Ishikawa (cell line): Measurements from ENCODE around the gene ZFYVE1.

ENCODE experiments used
- CEBPB ChIP-seq: IDR thresholded peaks from 2 replicates; pipeline ENCODE4 v1.6.1; 2012
- CREB1 ChIP-seq: IDR thresholded peaks from 2 replicates; pipeline ENCODE4 v1.6.1; 2012; ENCODE audit warnings: low read depth
- EGR1 ChIP-seq: IDR thresholded peaks from 2 replicates; pipeline ENCODE4 v1.6.1; 2012
- EP300 ChIP-seq: IDR thresholded peaks from 2 replicates; pipeline ENCODE4 v1.6.1; 2012; ENCODE audit warnings: borderline replicate concordance
- FOXM1 ChIP-seq: IDR thresholded peaks from 2 replicates; pipeline ENCODE4 v1.6.1; 2012; ENCODE audit warnings: low read depth, borderline replicate concordance
- MAX ChIP-seq: IDR thresholded peaks from 2 replicates; pipeline ENCODE4 v1.6.1; 2012
- NFIC ChIP-seq: IDR thresholded peaks from 2 replicates; pipeline ENCODE4 v1.6.1; 2012
- RAD21 ChIP-seq: IDR thresholded peaks from 2 replicates; pipeline ENCODE4 v1.6.1; 2012; ENCODE audit warnings: low read depth
- TAF1 ChIP-seq: IDR thresholded peaks from 2 replicates; pipeline ENCODE4 v1.6.1; 2012; ENCODE audit warnings: low read depth, mild to moderate bottlenecking
- TCF12 ChIP-seq: IDR thresholded peaks from 2 replicates; pipeline ENCODE4 v1.6.1; 2012; ENCODE audit warnings: low read depth
- TEAD4 ChIP-seq: IDR thresholded peaks from 2 replicates; pipeline ENCODE4 v1.6.1; 2012
- YY1 ChIP-seq: IDR thresholded peaks from 2 replicates; pipeline ENCODE4 v1.6.1; 2012; ENCODE audit warnings: low read depth
- ZBTB7A ChIP-seq: IDR thresholded peaks from 2 replicates; pipeline ENCODE4 v1.6.1; 2012; ENCODE audit warnings: low read depth
- TF ChIP-seq, protein P1 (sequence below): IDR thresholded peaks from 2 replicates; pipeline ENCODE4 v1.6.1; 2012; ENCODE audit warnings: low read depth, mild to moderate bottlenecking
- TF ChIP-seq, protein P2 (sequence below): IDR thresholded peaks from 2 replicates; pipeline ENCODE4 v1.6.1; 2012

ZFYVE1 gene

DNA sequence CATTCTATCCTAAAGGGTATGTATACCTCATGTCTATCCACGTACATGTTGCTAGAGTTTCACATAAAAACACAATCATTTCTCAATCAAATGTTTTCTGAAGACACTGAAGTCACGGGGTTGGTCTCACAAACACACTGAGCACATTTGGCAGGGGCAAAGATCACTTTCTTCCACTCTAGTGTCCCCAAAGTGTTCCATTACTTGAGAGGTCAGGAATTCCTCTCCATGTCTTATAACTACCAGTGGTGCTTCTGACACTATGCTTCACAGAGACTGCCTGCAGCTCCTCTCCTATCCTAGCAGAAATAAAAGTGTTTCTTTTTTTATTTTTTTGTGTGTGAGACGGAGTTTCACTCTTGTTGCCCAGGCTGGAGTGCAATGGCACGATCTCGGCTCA lies 19.1 kb downstream of the ZFYVE1 start:
- TF ChIP-seq NFIC = no peak
- no peak for TF ChIP-seq TCF12
- no peak for TF ChIP-seq EP300
- TF ChIP-seq ZBTB7A = no peak
- TF ChIP-seq CREB1 = no peak
- no peak for TF ChIP-seq MAX
- TF ChIP-seq, protein P1, sequence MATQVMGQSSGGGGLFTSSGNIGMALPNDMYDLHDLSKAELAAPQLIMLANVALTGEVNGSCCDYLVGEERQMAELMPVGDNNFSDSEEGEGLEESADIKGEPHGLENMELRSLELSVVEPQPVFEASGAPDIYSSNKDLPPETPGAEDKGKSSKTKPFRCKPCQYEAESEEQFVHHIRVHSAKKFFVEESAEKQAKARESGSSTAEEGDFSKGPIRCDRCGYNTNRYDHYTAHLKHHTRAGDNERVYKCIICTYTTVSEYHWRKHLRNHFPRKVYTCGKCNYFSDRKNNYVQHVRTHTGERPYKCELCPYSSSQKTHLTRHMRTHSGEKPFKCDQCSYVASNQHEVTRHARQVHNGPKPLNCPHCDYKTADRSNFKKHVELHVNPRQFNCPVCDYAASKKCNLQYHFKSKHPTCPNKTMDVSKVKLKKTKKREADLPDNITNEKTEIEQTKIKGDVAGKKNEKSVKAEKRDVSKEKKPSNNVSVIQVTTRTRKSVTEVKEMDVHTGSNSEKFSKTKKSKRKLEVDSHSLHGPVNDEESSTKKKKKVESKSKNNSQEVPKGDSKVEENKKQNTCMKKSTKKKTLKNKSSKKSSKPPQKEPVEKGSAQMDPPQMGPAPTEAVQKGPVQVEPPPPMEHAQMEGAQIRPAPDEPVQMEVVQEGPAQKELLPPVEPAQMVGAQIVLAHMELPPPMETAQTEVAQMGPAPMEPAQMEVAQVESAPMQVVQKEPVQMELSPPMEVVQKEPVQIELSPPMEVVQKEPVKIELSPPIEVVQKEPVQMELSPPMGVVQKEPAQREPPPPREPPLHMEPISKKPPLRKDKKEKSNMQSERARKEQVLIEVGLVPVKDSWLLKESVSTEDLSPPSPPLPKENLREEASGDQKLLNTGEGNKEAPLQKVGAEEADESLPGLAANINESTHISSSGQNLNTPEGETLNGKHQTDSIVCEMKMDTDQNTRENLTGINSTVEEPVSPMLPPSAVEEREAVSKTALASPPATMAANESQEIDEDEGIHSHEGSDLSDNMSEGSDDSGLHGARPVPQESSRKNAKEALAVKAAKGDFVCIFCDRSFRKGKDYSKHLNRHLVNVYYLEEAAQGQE = no peak
- TF ChIP-seq RAD21 = no peak
- TF ChIP-seq EGR1 = no peak
- no peak for TF ChIP-seq YY1
- no peak for TF ChIP-seq FOXM1
- TF ChIP-seq, protein P2, sequence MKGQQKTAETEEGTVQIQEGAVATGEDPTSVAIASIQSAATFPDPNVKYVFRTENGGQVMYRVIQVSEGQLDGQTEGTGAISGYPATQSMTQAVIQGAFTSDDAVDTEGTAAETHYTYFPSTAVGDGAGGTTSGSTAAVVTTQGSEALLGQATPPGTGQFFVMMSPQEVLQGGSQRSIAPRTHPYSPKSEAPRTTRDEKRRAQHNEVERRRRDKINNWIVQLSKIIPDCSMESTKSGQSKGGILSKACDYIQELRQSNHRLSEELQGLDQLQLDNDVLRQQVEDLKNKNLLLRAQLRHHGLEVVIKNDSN = no peak
- no peak for TF ChIP-seq TAF1

DNA sequence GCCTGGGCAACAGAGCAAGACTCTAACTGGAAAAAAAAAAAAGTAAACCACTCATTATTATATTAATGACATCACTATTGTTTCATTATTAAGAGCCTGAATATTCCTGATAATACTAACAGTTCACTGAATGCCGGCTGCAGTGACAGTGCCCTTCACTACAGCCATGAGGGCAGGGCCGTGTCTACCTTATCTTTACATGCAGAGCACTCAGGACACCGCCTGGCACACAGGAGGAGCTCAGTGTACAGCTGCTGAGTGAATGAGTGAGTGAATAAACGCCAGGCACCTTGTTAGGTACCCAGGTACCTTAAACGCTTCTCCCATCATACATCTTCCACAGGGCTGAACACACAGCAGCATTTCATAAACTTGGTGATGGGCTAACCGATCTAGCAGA lies 23.2 kb downstream of the ZFYVE1 start:
- TF ChIP-seq TCF12 (no peak), YY1 (no peak), EP300 (no peak), RAD21 (no peak), CEBPB (no peak), MAX (no peak), TEAD4 (no peak), CREB1 (no peak), NFIC (no peak), FOXM1 (no peak), TAF1 (no peak), EGR1 (no peak), ZBTB7A (no peak)
- TF ChIP-seq, protein P1 = no peak
- TF ChIP-seq, protein P2 = no peak

GRCh38 chr14:73000073-73000472 lies 26.8 kb downstream of the ZFYVE1 start:
- no peak for TF ChIP-seq CREB1
- TF ChIP-seq, protein P2 = no peak
- no peak for TF ChIP-seq EP300
- TF ChIP-seq YY1 = no peak
- TF ChIP-seq TAF1 = no peak
- no peak for TF ChIP-seq CEBPB
- no peak for TF ChIP-seq ZBTB7A
- no peak for TF ChIP-seq TEAD4
- TF ChIP-seq EGR1 = no peak
- no peak for TF ChIP-seq RAD21
- no peak for TF ChIP-seq TCF12
- TF ChIP-seq, protein P1 = no peak
- TF ChIP-seq FOXM1 = no peak
- TF ChIP-seq MAX = no peak
- no peak for TF ChIP-seq NFIC

- TF ChIP-seq, protein P2 = no peak
- no peak for TF ChIP-seq ZBTB7A
- TF ChIP-seq, protein P1 = no peak
- no peak for TF ChIP-seq TAF1
- no peak for TF ChIP-seq TEAD4
- no peak for TF ChIP-seq CREB1
- TF ChIP-seq MAX = no peak
- no peak for TF ChIP-seq NFIC
- no peak for TF ChIP-seq EGR1
- TF ChIP-seq TCF12 = no peak
- no peak for TF ChIP-seq EP300
Measured at GRCh38 chr14:72999316-72999715, 27.6 kb downstream of the ZFYVE1 start.
